H9 (cell line): ENCODE results near the gene DSTYK. TPM values are rescaled to one million over a fixed set of nuclear protein-coding genes. Genes with fewer than 3 reads are reported as not detected.

Experiments
- DNase-seq: peaks from one replicate; pipeline ENCODE4 v3.0.0-alpha.2; 2017
- H2AFZ ChIP-seq: one replicate; pipeline ENCODE4 v1.6.1; 2013; ENCODE audit warnings: mild to moderate bottlenecking, low read length, control low read depth, moderate library complexity
- H2AK5ac ChIP-seq: 2 replicates; pipeline ENCODE4 v1.6.1; 2013; ENCODE audit warnings: low read length, control low read depth, mixed read lengths; ENCODE audit not compliant: insufficient read length
- H2BK120ac ChIP-seq: one replicate; pipeline ENCODE4 v1.6.1; 2013; ENCODE audit warnings: low read depth, mild to moderate bottlenecking, low read length, control low read depth, inconsistent platforms; ENCODE audit not compliant: poor library complexity, severe bottlenecking
- H2BK12ac ChIP-seq: 2 replicates; pipeline ENCODE4 v1.6.1; 2013; ENCODE audit warnings: low read length, control low read depth, mixed read lengths, low read depth; ENCODE audit not compliant: insufficient read length
- H2BK15ac ChIP-seq: 2 replicates; pipeline ENCODE4 v1.6.1; 2013; ENCODE audit warnings: low read depth, low read length, control low read depth
- H2BK20ac ChIP-seq: one replicate; pipeline ENCODE4 v1.6.1; 2013; ENCODE audit warnings: low read depth, mild to moderate bottlenecking, low read length, control low read depth, inconsistent platforms; ENCODE audit not compliant: poor library complexity, severe bottlenecking
- H2BK5ac ChIP-seq: 2 replicates; pipeline ENCODE4 v1.6.1; 2013; ENCODE audit warnings: low read length, control low read depth, mixed read lengths; ENCODE audit not compliant: insufficient read length
- H3K14ac ChIP-seq: 2 replicates; pipeline ENCODE4 v1.6.1; 2013; ENCODE audit warnings: low read length, control low read depth; ENCODE audit not compliant: insufficient read depth
- H3K18ac ChIP-seq: 2 replicates; pipeline ENCODE4 v1.6.1; 2013; ENCODE audit warnings: low read depth, mild to moderate bottlenecking, mixed read lengths, low read length, control low read depth; ENCODE audit not compliant: insufficient read length
- H3K23ac ChIP-seq: 2 replicates; pipeline ENCODE4 v1.6.1; 2013; ENCODE audit warnings: low read length, control low read depth, mixed read lengths, low read depth; ENCODE audit not compliant: insufficient read length
- H3K23me2 ChIP-seq: 2 replicates; pipeline ENCODE4 v1.6.1; 2013; ENCODE audit warnings: low read depth, mild to moderate bottlenecking, mixed read lengths, low read length, control low read depth; ENCODE audit not compliant: insufficient read length, poor library complexity, severe bottlenecking
- H3K27ac ChIP-seq: 2 replicates; pipeline ENCODE4 v1.5.1; 2013; ENCODE audit warnings: low read length, control low read depth, mixed read lengths, low read depth; ENCODE audit not compliant: insufficient read length
- H3K27me3 ChIP-seq: 2 replicates; pipeline ENCODE4 v1.6.1; 2013; ENCODE audit warnings: low read length, control low read depth, inconsistent platforms; ENCODE audit not compliant: insufficient read depth
- H3K4ac ChIP-seq: 2 replicates; pipeline ENCODE4 v1.6.1; 2013; ENCODE audit warnings: low read depth, mild to moderate bottlenecking, control low read depth, inconsistent platforms, low read length, moderate library complexity
- H3K4me1 ChIP-seq: 2 replicates; pipeline ENCODE4 v1.6.1; 2013; ENCODE audit warnings: low read length, control low read depth, inconsistent platforms; ENCODE audit not compliant: insufficient read depth
- H3K4me2 ChIP-seq: 2 replicates; pipeline ENCODE4 v1.6.1; 2013; ENCODE audit warnings: low read length, control low read depth, mixed read lengths; ENCODE audit not compliant: insufficient read length, insufficient read depth
- H3K56ac ChIP-seq: 2 replicates; pipeline ENCODE4 v1.6.1; 2013; ENCODE audit warnings: low read depth, mild to moderate bottlenecking, mixed read lengths, low read length, control low read depth; ENCODE audit not compliant: insufficient read length
- H3K79me1 ChIP-seq: 2 replicates; pipeline ENCODE4 v1.6.1; 2013; ENCODE audit warnings: low read depth, mild to moderate bottlenecking, moderate library complexity, low read length, control low read depth, inconsistent platforms; ENCODE audit not compliant: insufficient read depth, poor library complexity, severe bottlenecking
- H3K79me2 ChIP-seq: 2 replicates; pipeline ENCODE4 v1.6.1; 2013; ENCODE audit warnings: low read length, control low read depth, inconsistent platforms; ENCODE audit not compliant: insufficient read depth
- H3K9ac ChIP-seq: 2 replicates; pipeline ENCODE4 v1.6.1; 2013; ENCODE audit warnings: low read length, control low read depth, mixed read lengths; ENCODE audit not compliant: insufficient read length; ENCODE audit errors: extremely low read depth
- H3K9me3 ChIP-seq: one replicate; pipeline ENCODE4 v1.6.1; 2013; ENCODE audit warnings: low read depth, low read length, inconsistent platforms; ENCODE audit not compliant: control insufficient read depth
- H3T11ph ChIP-seq: one replicate; pipeline ENCODE4 v1.6.1; 2013; ENCODE audit warnings: mild to moderate bottlenecking, low read length, control low read depth, inconsistent platforms
- H4K20me1 ChIP-seq: one replicate; pipeline ENCODE4 v1.6.1; 2013; ENCODE audit not compliant: control insufficient read depth, insufficient read length, insufficient read depth
- H4K5ac ChIP-seq: 2 replicates; pipeline ENCODE4 v1.6.1; 2013; ENCODE audit warnings: low read depth, mild to moderate bottlenecking, mixed read lengths, low read length, control low read depth; ENCODE audit not compliant: insufficient read length
- H4K8ac ChIP-seq: replicated peaks from 2 replicates; pipeline ENCODE4 v1.6.1; 2013; ENCODE audit warnings: low read length, control low read depth, mixed read lengths, low read depth; ENCODE audit not compliant: insufficient read length
- H4K91ac ChIP-seq: 2 replicates; pipeline ENCODE4 v1.6.1; 2013; ENCODE audit warnings: low read depth, mild to moderate bottlenecking, moderate library complexity, mixed read lengths, low read length, control low read depth; ENCODE audit not compliant: insufficient read length
- H3K27ac Mint-ChIP-seq, 3 experiments: 2 replicates in 2 of 3; 3 replicates in 1 of 3; pipeline ENCODE4 v1.8.0; 2020 to 2021; ENCODE audit warnings: mixed read lengths in 3 of 3, mild to moderate bottlenecking in 1 of 3, moderate library complexity in 1 of 3
- H3K27me3 Mint-ChIP-seq: 2 replicates; pipeline ENCODE4 v1.8.0; 2021; ENCODE audit warnings: low read depth, mild to moderate bottlenecking, moderate library complexity, mixed read lengths
- H3K36me3 Mint-ChIP-seq, 3 experiments: 2 replicates in 2 of 3; 3 replicates in 1 of 3; pipeline ENCODE4 v1.8.0; 2020 to 2021; ENCODE audit warnings: low read depth in 3 of 3, mixed read lengths in 3 of 3; ENCODE audit not compliant: insufficient read depth in 1 of 3
- H3K4me1 Mint-ChIP-seq, 2 experiments: 2 replicates each; pipeline ENCODE4 v1.8.0; 2020; ENCODE audit warnings: mixed read lengths in 2 of 2
- H3K4me3 Mint-ChIP-seq, 2 experiments: 2 replicates in 1 of 2; 3 replicates in 1 of 2; pipeline ENCODE4 v1.8.0; 2020 to 2021; ENCODE audit warnings: mild to moderate bottlenecking in 2 of 2, mixed read lengths in 2 of 2, moderate library complexity in 1 of 2
- H3K9me3 Mint-ChIP-seq, 2 experiments: 2 replicates in 1 of 2; 3 replicates in 1 of 2; pipeline ENCODE4 v1.8.0; 2020; ENCODE audit warnings: mild to moderate bottlenecking in 2 of 2, mixed read lengths in 2 of 2, moderate library complexity in 1 of 2
- WGBS: extraction: QIAGEN DNeasy Blood & Tissue Kit; methylation state at CpG from one replicate; pipeline ENCODE4 v1.1.7; 2013; ENCODE audit warnings: missing lambda C conversion rate, low lambda C conversion rate, mixed read lengths; ENCODE audit not compliant: insufficient read length; ENCODE audit errors: extremely low coverage; 5-methylcytosine and 5-hydroxymethylcytosine counted together
- total RNA-seq: library from RNA; stranded (reverse); gene quantifications from 2 replicates; pipeline ENCODE4 v1.2.1, GENCODE V29; 2021
- TF ChIP-seq, protein P1 (sequence below): fragments of 200-600 bp; sonication (generic); conservative IDR thresholded peaks from 3 replicates; pipeline ENCODE4 v1.8.0; 2021; ENCODE audit warnings: antibody characterized with exemption, mild to moderate bottlenecking

DSTYK gene
- total RNA-seq, 1 experiment from 2014 or later: 8.5 TPM

DNA sequence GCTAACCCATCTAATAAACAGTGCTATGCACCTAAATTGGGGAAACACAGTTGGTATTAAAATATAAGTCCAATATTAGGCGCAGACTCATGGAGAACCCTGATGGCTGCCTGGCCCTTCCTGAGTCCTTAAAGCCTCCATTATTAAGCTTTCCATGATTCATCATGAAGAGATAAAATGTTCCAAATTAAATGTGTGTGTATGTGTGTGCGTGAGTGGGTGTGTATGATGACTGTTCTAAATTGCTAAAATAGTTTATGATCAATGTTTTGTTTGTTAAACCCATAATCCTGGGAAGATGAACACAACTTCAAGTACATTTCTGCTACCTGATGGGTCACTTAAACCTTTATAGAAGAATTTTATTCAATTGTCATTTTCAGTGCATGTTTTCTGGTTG, 83.5 kb downstream of the DSTYK start:
- Histone ChIP-seq H4K8ac (no peak overlapping the region), H3K14ac (no peak overlapping the region), H3K18ac (no peak overlapping the region), H2AK5ac (no peak overlapping the region), H3K27ac (no peak overlapping the region), H3K4me1 (no peaks in the 10 kb centered on the region), H2BK15ac (no peak overlapping the region), H3K9ac (no peak overlapping the region), H3K56ac (no peak overlapping the region), H3K4me2 (no peak overlapping the region), H2BK5ac (no peak overlapping the region), H3K79me1 (no peaks in the 10 kb centered on the region), H3K79me2 (no peaks in the 10 kb centered on the region), H2BK20ac (no peak overlapping the region), H3K27me3 (no peaks in the 10 kb centered on the region), H2AFZ (no peak overlapping the region), H3T11ph (no peak overlapping the region), H2BK12ac (no peak overlapping the region), H3K4ac (no peak overlapping the region), H3K23me2 (no peaks in the 10 kb centered on the region), H4K20me1 (no peaks in the 10 kb centered on the region), H3K9me3 (no peaks in the 10 kb centered on the region), H3K23ac (no peak overlapping the region), H2BK120ac (no peak overlapping the region), H4K91ac (no peak overlapping the region), H4K5ac (no peak overlapping the region)
- no peak for DNase-seq
- H3K9me3 Mint-ChIP-seq: no peaks in the 10 kb centered on the region
- no peaks in the 10 kb centered on the region for H3K27me3 Mint-ChIP-seq
- no peak overlapping the region for H3K27ac Mint-ChIP-seq
- no peak overlapping the region for H3K4me3 Mint-ChIP-seq
- no peaks in the 10 kb centered on the region for H3K4me1 Mint-ChIP-seq
- WGBS: no CpG with 5 or more reads among the region's 2 CpGs
- H3K36me3 Mint-ChIP-seq: no peaks in the 10 kb centered on the region
- TF ChIP-seq, protein P1, sequence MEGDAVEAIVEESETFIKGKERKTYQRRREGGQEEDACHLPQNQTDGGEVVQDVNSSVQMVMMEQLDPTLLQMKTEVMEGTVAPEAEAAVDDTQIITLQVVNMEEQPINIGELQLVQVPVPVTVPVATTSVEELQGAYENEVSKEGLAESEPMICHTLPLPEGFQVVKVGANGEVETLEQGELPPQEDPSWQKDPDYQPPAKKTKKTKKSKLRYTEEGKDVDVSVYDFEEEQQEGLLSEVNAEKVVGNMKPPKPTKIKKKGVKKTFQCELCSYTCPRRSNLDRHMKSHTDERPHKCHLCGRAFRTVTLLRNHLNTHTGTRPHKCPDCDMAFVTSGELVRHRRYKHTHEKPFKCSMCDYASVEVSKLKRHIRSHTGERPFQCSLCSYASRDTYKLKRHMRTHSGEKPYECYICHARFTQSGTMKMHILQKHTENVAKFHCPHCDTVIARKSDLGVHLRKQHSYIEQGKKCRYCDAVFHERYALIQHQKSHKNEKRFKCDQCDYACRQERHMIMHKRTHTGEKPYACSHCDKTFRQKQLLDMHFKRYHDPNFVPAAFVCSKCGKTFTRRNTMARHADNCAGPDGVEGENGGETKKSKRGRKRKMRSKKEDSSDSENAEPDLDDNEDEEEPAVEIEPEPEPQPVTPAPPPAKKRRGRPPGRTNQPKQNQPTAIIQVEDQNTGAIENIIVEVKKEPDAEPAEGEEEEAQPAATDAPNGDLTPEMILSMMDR: no peak
